PC-3 (cell line): ENCODE measurements around the gene KRTAP4-12. TPM values are rescaled to one million over a fixed set of nuclear protein-coding genes. Genes with fewer than 3 reads are reported as not detected.
A peak's percentile ranks its signal among the peaks of the same experiment; 100 is the strongest.
"Not testable (repeated sequence)": the region's sequence is repeated elsewhere in the genome, so short reads cannot be mapped to it uniquely, and the experiment has no call there.

Source experiments
- ATAC-seq: fragments of 200-7000 bp; cut with Tn5 transposase; 2 replicates; pipeline ENCODE4 v1.9.1; 2020; ENCODE audit warnings: mild to moderate bottlenecking, moderate library complexity
- BruUV-seq: library from RNA; stranded (reverse); fragments of 400-500 nt; replicated peaks from 2 replicates; lab custom pipeline; 2021; lab: Mats Ljungman, UMichigan
- CTCF ChIA-PET: fragments of 300-600 bp; sonication (Branson Sonifier 250); formaldehyde crosslinking; loops from one replicate; lab custom pipeline; 2022; ENCODE audit warnings: antibody characterized with exemption; lab: Charles Lee
- POLR2A ChIA-PET: fragments of 300-600 bp; sonication (Branson Sonifier 250); formaldehyde crosslinking; loops from one replicate; lab custom pipeline; 2022; ENCODE audit warnings: antibody characterized with exemption; ENCODE audit not compliant: unreplicated experiment; lab: Charles Lee
- DNase-seq: peaks from one replicate; pipeline ENCODE4 v3.0.0-alpha.2; 2015
- H2AFZ ChIP-seq: fragments of 300-600 bp; sonication (generic); 2 replicates; pipeline ENCODE4 v1.6.0; 2016; ENCODE audit warnings: antibody characterized with exemption, low read length
- H3F3A ChIP-seq: fragments of 300-600 bp; sonication (generic); one replicate; pipeline ENCODE4 v1.6.0; 2017; ENCODE audit warnings: antibody characterized with exemption, low read length, control low read depth, mild to moderate bottlenecking; ENCODE audit not compliant: unreplicated experiment
- H3K27ac ChIP-seq: fragments of 300-600 bp; sonication (generic); 2 replicates; pipeline ENCODE4 v1.5.1; 2016; ENCODE audit warnings: mild to moderate bottlenecking, low read length
- H3K27me3 ChIP-seq: fragments of 300-600 bp; sonication (generic); 2 replicates; pipeline ENCODE4 v1.6.1; 2016; ENCODE audit warnings: low read length, mixed read lengths
- H3K36me3 ChIP-seq: fragments of 300-600 bp; sonication (generic); 2 replicates; pipeline ENCODE4 v1.6.1; 2016; ENCODE audit warnings: low read depth, mixed run types, low read length, mixed read lengths
- H3K4me1 ChIP-seq: fragments of 300-600 bp; sonication (generic); 2 replicates; pipeline ENCODE4 v1.5.1; 2016; ENCODE audit warnings: low read length; ENCODE audit not compliant: insufficient read depth
- H3K4me2 ChIP-seq: fragments of 300-600 bp; sonication (generic); 2 replicates; pipeline ENCODE4 v1.6.0; 2016; ENCODE audit warnings: low read length
- H3K4me3 ChIP-seq: fragments of 300-600 bp; sonication (generic); 2 replicates; pipeline ENCODE4 v1.5.1; 2016; ENCODE audit warnings: mild to moderate bottlenecking, low read length, mixed read lengths
- H3K79me2 ChIP-seq: fragments of 300-600 bp; sonication (generic); 2 replicates; pipeline ENCODE4 v1.6.1; 2017; ENCODE audit warnings: low read length, mixed read lengths
- H3K9ac ChIP-seq: fragments of 300-600 bp; sonication (generic); 2 replicates; pipeline ENCODE4 v1.6.0; 2016; ENCODE audit warnings: mild to moderate bottlenecking, low read length
- H3K9me2 ChIP-seq: fragments of 300-600 bp; sonication (generic); replicated peaks from 2 replicates; pipeline ENCODE4 v1.6.1; 2016; ENCODE audit warnings: mixed run types, low read length, mixed read lengths
- H3K9me3 ChIP-seq: fragments of 300-600 bp; sonication (generic); 2 replicates; pipeline ENCODE4 v1.6.1; 2016; ENCODE audit warnings: low read length, mixed read lengths
- H4K20me1 ChIP-seq: fragments of 300-600 bp; sonication (generic); 2 replicates; pipeline ENCODE4 v1.6.1; 2016; ENCODE audit warnings: low read length, mixed read lengths
- EZH2 ChIP-seq: fragments of 300-600 bp; sonication (generic); IDR thresholded peaks from one replicate; pipeline ENCODE4 v1.6.1; 2017; ENCODE audit warnings: antibody characterized with exemption, mild to moderate bottlenecking, low read length; ENCODE audit not compliant: unreplicated experiment
- EZH2phosphoT487 ChIP-seq: fragments of 300-600 bp; sonication (generic); IDR thresholded peaks from 2 replicates; pipeline ENCODE4 v1.6.1; 2018; ENCODE audit warnings: mild to moderate bottlenecking, antibody characterized with exemption, low read length, borderline replicate concordance
- intact Hi-C: fragments of 100-400 bp; cut with micrococcal nuclease; formaldehyde crosslinking; loops from 2 replicates; pipeline ENCODE4 v1.9.0; 2023
- total RNA-seq: library from RNA; depleted of rRNA; stranded (reverse); fragments of >200 nt; gene quantifications from 2 replicates; pipeline ENCODE4 v1.2.3, GENCODE V29; 2014
- TF ChIP-seq, protein P1 (sequence below): fragments of 300-600 bp; sonication (generic); conservative IDR thresholded peaks from 2 replicates; pipeline ENCODE4 v1.5.1; 2017; ENCODE audit warnings: antibody characterized with exemption, low read depth, mild to moderate bottlenecking, low read length

KRTAP4-12 gene
- total RNA-seq, 1 experiment from 2014 or later, result not detected

- BruUV-seq, CTCF ChIA-PET, H3K4me3 ChIP-seq, H3K9ac ChIP-seq, intact Hi-C loops, ATAC-seq, H3K79me2 ChIP-seq, H3K27me3 ChIP-seq, H2AFZ ChIP-seq, H3K9me2 ChIP-seq, H3K9me3 ChIP-seq, DNase-seq, H3K36me3 ChIP-seq, POLR2A ChIA-PET, H4K20me1 ChIP-seq, H3F3A ChIP-seq: not testable (repeated sequence)
- Histone ChIP-seq H3K4me1 (peaks cover 14% of the 10 kb centered on the region), H3K4me2 (peak within 1 kb of the TSS; percentile 49), H3K27ac (peak within 1 kb of the TSS; percentile 81)
Observed at GRCh38 chr17:41084100-41084856, 39.7 kb downstream of the KRTAP4-12 start, which contains the start of gene KRTAP4-7. Gene KRTAP4-7 (plus strand): TSS chr17:41084150. CDS start chr17:41084207, 57 bp downstream.

GRCh38 chr17:41083427-41083826, 40.6 kb downstream of the KRTAP4-12 start:
- CTCF ChIA-PET, BruUV-seq: not testable (repeated sequence)
- peak; percentile 90 for ATAC-seq

DNA sequence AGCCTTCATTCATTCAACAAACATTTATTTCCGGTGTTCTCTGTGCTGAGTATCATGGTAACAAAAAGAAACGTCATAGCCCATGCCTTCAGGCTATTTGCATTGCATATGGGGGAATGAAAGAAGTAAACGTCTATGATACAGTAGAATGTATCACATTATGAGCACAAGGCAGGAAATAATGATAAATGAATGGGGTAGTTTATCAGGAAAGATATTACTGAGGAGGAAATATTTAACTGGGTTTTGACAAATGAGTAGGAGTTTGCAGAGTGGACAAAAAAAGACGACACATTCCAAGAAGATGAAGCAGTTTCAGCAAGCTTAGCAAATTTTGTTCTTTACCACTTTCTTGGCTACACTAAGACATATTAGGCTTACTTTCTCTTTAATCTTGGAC, 41.4 kb downstream of the KRTAP4-12 start:
- DNase-seq, result peak; percentile 91
- ATAC-seq, result peak; percentile 59
- H3K9me3 ChIP-seq, result no peaks in the 10 kb centered on the region
- ChIA-PET CTCF (no interaction called here), POLR2A (no interaction called here)
- H3K36me3 ChIP-seq, result no peaks in the 10 kb centered on the region
- peaks cover 14% of the 10 kb centered on the region for H3K4me1 ChIP-seq
- no peaks in the 10 kb centered on the region for H3K9me2 ChIP-seq
- no peaks in the 10 kb centered on the region for H4K20me1 ChIP-seq
- H3F3A ChIP-seq, result peaks cover 4% of the 10 kb centered on the region
- intact Hi-C loops, result no loop called here
- H3K9ac ChIP-seq, result no peak overlapping the region
- peak overlapping the region; percentile 49 for H3K4me2 ChIP-seq
- no peak overlapping the region for H3K4me3 ChIP-seq
- H2AFZ ChIP-seq, result no peak overlapping the region
- H3K27ac ChIP-seq, result peak overlapping the region; percentile 81
- no peak for TF ChIP-seq EZH2
- TF ChIP-seq EZH2phosphoT487, result no peak
- H3K27me3 ChIP-seq, result no peaks in the 10 kb centered on the region
- no TSS peak for BruUV-seq
- no peaks in the 10 kb centered on the region for H3K79me2 ChIP-seq

More at GRCh38 chr17:41083427-41083826, 40.6 kb downstream of the KRTAP4-12 start:
- H3K27ac ChIP-seq, result peak overlapping the region; percentile 40
- H3K9me3 ChIP-seq, H4K20me1 ChIP-seq, H3K36me3 ChIP-seq, intact Hi-C loops, H3K4me2 ChIP-seq, H3K9me2 ChIP-seq, H3F3A ChIP-seq, H2AFZ ChIP-seq, H3K79me2 ChIP-seq, H3K4me3 ChIP-seq, H3K27me3 ChIP-seq, H3K9ac ChIP-seq, POLR2A ChIA-PET: not testable (repeated sequence)
- peaks cover 14% of the 10 kb centered on the region for H3K4me1 ChIP-seq
- peak; percentile 52 for DNase-seq

- no peaks in the 10 kb centered on the region for H3K27me3 ChIP-seq
- ATAC-seq, result no peak
- no TSS peak for BruUV-seq
- H4K20me1 ChIP-seq, result no peaks in the 10 kb centered on the region
- intact Hi-C loops, result no loop called here
- no peaks in the 10 kb centered on the region for H3K36me3 ChIP-seq
- H3K79me2 ChIP-seq, result no peaks in the 10 kb centered on the region
- ChIA-PET POLR2A (no interaction called here), CTCF (interaction anchor here (0.6 kb wide), 1 partner anchor 601 kb away, joined by 3 read pairs; no protein-coding TSS in a partner anchor)
- no peaks in the 10 kb centered on the region for H3K9me3 ChIP-seq
- no peaks in the 10 kb centered on the region for H3K4me1 ChIP-seq
- H3K4me2 ChIP-seq, result no peak overlapping the region
- no peak overlapping the region for H2AFZ ChIP-seq
- TF ChIP-seq, protein P1, sequence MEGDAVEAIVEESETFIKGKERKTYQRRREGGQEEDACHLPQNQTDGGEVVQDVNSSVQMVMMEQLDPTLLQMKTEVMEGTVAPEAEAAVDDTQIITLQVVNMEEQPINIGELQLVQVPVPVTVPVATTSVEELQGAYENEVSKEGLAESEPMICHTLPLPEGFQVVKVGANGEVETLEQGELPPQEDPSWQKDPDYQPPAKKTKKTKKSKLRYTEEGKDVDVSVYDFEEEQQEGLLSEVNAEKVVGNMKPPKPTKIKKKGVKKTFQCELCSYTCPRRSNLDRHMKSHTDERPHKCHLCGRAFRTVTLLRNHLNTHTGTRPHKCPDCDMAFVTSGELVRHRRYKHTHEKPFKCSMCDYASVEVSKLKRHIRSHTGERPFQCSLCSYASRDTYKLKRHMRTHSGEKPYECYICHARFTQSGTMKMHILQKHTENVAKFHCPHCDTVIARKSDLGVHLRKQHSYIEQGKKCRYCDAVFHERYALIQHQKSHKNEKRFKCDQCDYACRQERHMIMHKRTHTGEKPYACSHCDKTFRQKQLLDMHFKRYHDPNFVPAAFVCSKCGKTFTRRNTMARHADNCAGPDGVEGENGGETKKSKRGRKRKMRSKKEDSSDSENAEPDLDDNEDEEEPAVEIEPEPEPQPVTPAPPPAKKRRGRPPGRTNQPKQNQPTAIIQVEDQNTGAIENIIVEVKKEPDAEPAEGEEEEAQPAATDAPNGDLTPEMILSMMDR, result no peak
- TF ChIP-seq EZH2 (no peak), EZH2phosphoT487 (no peak)
- no peaks in the 10 kb centered on the region for H3F3A ChIP-seq
- H3K27ac ChIP-seq, result no peak overlapping the region
- H3K9ac ChIP-seq, result no peak overlapping the region
- H3K9me2 ChIP-seq, result no peaks in the 10 kb centered on the region
- DNase-seq, result no peak
- H3K4me3 ChIP-seq, result no peak overlapping the region
Observed at GRCh38 chr17:41076788-41077187, 47.2 kb downstream of the KRTAP4-12 start.
